NCI-H2081 treated with DMSO at 0.1 percent for 48 hours (cell line): ENCODE results near the gene CALN1.
"Not testable (repeated sequence)": the region's sequence is repeated elsewhere in the genome, so short reads cannot be mapped to it uniquely, and the experiment has no call there.

Experiments used
- DNase-seq: peaks from one replicate; lab custom pipeline; 2025; lab: John Stamatoyannopoulos, UW

CALN1 gene

GRCh38 chr7:72267291-72267800, 144.8 kb downstream of the CALN1 start:
- no peak for DNase-seq

- no peak for DNase-seq
Measured at GRCh38 chr7:72266771-72267170, 145.4 kb downstream of the CALN1 start.

GRCh38 chr7:72265071-72265904, 146.8 kb downstream of the CALN1 start:
- DNase-seq = no peak

GRCh38 chr7:72260406-72260805, 151.7 kb downstream of the CALN1 start:
- no peak for DNase-seq

GRCh38 chr7:72258074-72258473, 154.1 kb downstream of the CALN1 start:
- no peak for DNase-seq

GRCh38 chr7:72254455-72254854, 157.7 kb downstream of the CALN1 start:
- no peak for DNase-seq

GRCh38 chr7:72249106-72249505, 163.0 kb downstream of the CALN1 start:
- DNase-seq = no peak

- no peak for DNase-seq
Measured at GRCh38 chr7:72244826-72245398, 167.2 kb downstream of the CALN1 start.

GRCh38 chr7:72243329-72243728, 168.8 kb downstream of the CALN1 start:
- DNase-seq = no peak

GRCh38 chr7:72235351-72235750, 176.8 kb downstream of the CALN1 start:
- DNase-seq = no peak

- DNase-seq = no peak
Measured at GRCh38 chr7:72234086-72234485, 178.1 kb downstream of the CALN1 start.

- no peak for DNase-seq
Measured at GRCh38 chr7:72230281-72230680, 181.9 kb downstream of the CALN1 start.

GRCh38 chr7:72223351-72223750, 188.8 kb downstream of the CALN1 start:
- DNase-seq = no peak

GRCh38 chr7:72222136-72222535, 190.0 kb downstream of the CALN1 start:
- DNase-seq = no peak

- DNase-seq = no peak
Measured at GRCh38 chr7:72219500-72219899, 192.6 kb downstream of the CALN1 start.

GRCh38 chr7:72217151-72217550, 195.0 kb downstream of the CALN1 start:
- no peak for DNase-seq

- no peak for DNase-seq
Measured at GRCh38 chr7:72213769-72214168, 198.4 kb downstream of the CALN1 start.

GRCh38 chr7:72213081-72213480, 199.1 kb downstream of the CALN1 start:
- no peak for DNase-seq

GRCh38 chr7:72211175-72211574, 201.0 kb downstream of the CALN1 start:
- DNase-seq = no peak

- DNase-seq = not testable (repeated sequence)
Measured at GRCh38 chr7:72209006-72209405, 203.1 kb downstream of the CALN1 start.

GRCh38 chr7:72196176-72196575, 216.0 kb downstream of the CALN1 start:
- no peak for DNase-seq

GRCh38 chr7:72190919-72191318, 221.2 kb downstream of the CALN1 start:
- DNase-seq = no peak

GRCh38 chr7:72190146-72190545, 222.0 kb downstream of the CALN1 start:
- DNase-seq = no peak

- DNase-seq = no peak
Measured at GRCh38 chr7:72187179-72187578, 225.0 kb downstream of the CALN1 start.
